Measurements from ENCODE around the gene NRGN.

Gene NRGN

DNA sequence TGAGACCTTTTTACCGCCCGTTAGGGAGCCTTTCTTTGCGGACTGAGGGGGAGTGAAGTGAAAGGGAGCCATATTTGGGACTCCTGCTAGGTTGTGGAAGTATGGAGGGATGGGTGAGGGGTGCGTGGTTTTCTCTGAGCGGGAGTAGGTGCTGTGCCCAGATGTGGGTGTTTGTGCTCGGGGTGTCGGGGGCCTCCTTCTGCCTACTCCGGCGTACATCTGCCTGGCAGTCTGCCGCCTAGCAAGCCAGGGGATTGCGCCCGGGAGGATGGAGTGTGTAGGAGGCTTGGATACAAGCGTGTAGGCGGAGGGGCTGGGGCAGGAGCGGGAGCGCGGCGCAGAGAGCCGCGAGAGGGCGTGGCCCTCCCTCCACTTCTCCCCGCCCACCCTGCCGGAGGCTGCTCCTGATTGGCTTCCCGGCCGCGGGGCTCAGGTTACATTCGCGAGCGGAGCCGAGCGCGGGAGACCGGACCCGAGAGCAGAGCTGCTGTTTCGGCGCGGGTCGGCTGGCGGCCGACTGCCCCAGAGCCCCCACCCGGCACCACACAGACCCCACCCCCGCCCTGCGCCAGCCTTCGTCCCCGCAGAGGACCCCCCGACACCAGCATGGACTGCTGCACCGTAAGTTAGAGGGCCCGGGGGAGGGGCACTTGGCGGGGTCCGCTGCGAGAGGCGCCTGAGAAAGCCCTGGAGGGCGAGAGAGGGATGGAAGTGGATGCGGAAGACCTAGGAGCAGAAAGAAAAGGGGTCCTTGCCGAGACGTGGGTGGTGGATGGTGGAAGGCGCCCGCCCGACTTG is at the start of gene NRGN:
NRGN (plus strand) TSS at position 464 of the 798 bp plus-strand sequence; CDS start at position 607, 143 bp downstream.
- peak; percentile 87 for DNase-seq

DNA sequence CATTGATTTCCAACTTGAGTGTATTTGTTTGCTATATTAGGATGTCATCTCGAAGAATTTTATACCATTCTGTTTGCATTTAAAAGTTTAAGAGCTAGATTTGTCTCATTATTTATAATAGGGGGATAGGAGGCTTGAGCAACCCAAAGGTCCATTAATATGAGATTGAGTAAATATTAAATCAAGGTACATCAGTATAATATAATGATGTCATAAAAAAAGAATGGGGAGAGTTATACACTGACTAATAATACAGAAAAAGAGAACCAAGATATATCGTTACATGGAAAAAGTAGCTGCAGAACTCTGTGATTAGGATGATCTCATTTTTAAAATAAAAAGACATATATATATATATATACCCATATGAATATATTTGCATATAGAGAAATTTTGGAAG is 46.6 kb upstream of the NRGN start:
- DNase-seq, result no peak

DNA sequence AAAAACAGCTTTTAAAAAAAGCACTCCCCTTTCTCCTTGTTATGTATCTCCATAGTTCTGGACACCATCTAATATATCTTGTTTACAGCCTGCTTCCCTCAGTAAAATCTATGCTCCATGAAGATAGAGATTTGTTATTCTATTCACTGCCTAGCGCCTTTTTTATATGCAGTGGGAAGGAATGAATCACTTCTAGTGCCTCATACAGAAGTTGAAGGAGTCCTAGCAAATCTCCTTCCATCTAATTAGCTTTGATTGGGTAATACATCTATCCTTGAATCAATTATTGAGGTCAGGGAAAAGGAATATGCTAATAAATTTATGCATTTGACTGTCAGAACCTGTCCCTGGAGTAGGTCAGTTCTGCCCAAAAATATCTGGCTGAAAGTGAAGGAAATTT is 40.2 kb upstream of the NRGN start:
- no peak for DNase-seq

DNA sequence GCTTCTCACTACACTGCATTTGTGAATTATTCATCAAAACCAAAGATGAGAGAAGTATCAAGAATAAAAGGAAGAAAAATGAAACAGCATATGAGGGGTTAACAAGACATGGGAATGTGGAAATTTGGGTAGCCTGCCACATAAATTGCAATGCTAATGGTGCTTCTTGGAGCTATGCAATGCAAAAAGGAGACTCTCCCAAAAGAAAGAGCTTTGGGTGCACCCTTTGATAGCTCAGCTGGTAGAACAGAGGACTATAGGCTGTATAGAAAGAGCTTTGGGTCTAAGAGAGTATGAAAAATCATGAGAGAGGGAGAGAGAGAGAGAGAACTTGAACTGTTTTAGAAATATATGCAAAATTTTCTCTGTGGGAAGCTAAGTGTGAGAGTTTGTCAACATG is 39.7 kb upstream of the NRGN start:
- no peak for DNase-seq

DNA sequence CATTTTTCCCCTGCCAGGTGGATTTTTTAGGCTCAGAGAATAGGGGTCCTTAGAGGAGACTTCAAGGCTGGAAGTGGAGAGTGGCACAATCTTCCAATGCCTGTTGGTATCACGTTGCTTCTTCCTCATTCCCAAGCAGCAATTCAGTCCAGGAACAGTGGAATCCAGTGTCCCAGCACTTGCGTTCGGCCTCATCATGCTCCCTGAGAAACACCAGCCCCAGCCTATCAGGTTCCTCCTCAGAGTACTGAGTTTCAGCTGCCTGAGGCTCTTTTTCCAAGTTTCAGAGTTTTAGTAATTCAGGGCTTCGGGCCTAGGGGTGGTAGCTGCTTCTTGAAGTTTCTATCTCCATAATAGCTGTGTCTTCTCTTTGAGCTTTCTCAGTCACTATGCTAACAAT is 31.9 kb upstream of the NRGN start:
- no peak for DNase-seq

DNA sequence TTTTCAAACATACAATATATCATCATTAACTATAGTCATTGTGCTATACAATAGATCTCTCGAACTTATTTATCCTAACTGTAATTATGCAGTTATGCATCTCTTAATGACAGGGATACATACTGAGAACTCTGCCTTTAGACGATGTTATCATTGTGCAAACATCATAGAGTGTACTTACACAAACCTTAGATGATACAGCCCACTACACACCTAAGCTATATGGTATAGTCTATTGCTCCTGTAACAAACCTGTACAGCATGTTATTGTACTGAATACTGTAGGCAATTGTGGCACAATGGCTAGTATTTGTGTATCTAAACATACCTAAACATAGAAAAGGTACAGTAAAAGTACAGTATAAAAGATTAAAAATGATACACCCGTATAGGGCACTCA is 27.4 kb upstream of the NRGN start:
- no peak for DNase-seq

DNA sequence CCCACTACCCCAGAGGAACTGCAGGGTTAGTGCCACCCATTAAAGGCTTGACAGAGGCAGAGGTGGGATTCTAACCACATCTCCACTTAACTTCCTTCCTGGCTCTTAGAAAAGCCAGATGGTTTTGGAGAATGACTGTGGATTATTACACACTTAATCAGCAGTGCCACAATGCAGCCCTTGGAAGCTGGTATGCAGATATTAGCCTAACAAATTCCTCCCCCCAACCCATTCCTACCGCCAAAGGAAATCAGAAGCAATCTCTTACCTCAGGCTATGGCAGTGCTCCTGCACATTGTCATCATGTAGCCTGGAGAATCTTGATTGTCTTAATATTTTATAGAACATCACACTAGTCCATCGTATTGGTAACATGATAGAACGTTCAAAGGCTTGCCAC is 23.2 kb upstream of the NRGN start:
- no peak for DNase-seq

DNA sequence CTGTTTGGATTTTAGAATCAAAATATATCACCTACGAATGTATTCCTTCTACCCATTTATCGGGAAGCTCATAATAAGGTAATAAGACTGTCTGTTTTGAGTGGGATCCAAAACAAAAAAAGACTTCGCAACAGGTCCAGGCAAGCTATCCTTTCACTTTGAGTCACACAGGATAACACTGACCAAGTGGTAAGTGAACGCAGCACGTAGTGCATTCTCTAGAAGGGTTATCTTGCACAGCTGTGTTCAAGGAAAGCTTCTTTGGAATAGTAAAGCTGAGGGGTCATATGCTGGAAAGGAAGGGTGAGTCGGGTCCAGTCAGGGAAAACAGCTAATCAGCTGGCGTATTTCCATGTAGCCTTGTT is 22.3 kb upstream of the NRGN start:
- no peak for DNase-seq

DNA sequence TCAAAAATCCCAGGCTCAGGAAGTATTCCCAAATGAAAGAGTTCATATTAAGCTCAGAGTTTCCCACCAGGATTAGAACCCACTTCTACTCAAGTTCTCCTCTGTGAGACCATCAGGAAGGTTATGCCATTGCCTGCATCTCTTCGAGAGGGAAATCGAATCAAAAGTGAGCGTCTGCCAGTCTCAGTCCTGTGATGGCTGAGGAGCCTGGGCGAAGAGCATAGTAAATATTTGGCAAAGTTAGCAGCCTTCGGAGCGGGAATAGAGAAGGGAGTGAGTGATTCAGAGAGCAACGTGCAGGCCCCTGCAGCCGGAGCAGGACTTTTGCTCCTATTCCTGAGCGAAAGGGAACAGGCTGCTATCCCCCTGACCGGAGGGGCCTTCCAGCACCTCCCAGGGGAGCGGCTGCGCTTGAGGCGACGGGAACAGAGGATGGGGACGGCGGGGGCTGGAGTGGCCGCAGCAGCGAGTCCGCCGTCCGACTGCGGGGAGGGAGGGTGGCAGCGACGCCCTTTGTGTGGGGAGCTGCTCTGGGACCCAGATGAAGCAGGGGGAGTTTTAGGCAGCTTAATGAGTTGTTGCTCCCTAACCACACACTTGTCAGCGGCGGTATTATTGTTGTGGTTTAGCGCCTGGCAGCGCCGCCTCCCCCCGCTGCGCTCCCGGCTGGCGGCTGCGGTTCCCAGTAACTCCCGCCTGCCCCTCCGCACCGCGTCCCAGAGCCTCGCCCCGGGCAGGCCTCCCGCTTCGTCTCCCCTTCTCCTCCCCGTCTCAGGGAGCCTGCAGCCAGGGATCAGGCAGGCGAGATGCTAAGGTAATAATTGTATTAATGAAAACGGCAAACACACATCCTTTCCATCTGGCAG is 21.7 kb upstream of the NRGN start:
- DNase-seq, result no peak

DNA sequence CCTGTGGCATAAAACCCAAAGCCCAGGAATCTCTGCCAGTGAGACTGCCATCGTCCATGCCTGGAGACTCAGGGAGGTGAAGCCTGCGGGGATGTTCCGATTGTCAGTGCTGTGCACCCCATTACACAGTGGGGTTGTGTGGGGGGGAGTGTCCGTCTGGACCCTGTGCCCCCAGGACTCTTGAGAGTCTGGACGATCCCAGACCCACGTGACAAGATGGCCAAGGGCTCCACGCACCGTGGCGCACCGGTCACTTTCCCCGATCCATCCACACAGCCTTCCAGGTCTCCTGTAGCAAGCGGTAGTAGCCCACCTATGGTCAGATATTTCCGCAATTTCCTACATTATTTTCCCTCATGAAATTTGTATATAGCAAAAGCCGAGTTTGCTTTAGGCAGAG is 20.9 kb upstream of the NRGN start:
- no peak for DNase-seq

DNA sequence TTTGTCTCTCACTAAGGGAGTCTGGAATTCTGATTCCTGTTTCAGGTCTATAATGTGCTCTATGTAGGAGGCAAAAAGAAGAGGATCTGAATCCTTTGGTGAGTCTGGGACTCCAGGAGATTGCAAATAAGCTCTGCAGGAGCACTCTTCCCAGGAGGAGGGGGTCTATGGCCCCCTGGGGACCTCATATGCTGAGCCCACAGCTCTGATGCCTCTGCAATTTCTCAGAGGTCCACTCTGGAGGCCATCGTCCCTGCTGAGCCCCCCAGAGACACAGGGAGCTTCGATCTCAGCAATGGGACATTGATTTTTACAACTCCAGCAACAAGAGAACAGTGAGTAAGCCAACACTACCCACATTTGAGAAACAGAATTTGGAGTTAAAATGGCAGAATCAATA is 20.2 kb upstream of the NRGN start:
- DNase-seq, result no peak

DNA sequence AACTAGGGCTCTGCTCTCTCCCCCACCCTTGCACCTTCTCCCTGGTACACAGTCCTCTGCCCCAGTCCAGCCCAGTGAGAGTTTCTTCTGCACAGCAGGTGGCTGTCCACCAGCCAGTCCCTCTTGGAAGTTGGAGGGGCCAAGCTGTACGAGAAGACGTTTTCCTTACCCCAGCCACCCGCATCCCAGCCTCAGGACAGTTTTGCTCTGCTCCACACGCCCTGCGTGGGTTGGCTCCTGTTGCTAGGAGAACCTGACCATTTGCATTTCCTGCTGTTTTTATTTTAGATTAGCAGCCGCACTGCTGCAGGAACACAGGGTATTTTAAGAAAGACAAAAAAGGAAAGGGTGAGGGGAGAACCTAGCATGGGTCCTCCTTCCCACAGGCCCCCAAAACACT is 17.6 kb upstream of the NRGN start:
- DNase-seq, result no peak

DNA sequence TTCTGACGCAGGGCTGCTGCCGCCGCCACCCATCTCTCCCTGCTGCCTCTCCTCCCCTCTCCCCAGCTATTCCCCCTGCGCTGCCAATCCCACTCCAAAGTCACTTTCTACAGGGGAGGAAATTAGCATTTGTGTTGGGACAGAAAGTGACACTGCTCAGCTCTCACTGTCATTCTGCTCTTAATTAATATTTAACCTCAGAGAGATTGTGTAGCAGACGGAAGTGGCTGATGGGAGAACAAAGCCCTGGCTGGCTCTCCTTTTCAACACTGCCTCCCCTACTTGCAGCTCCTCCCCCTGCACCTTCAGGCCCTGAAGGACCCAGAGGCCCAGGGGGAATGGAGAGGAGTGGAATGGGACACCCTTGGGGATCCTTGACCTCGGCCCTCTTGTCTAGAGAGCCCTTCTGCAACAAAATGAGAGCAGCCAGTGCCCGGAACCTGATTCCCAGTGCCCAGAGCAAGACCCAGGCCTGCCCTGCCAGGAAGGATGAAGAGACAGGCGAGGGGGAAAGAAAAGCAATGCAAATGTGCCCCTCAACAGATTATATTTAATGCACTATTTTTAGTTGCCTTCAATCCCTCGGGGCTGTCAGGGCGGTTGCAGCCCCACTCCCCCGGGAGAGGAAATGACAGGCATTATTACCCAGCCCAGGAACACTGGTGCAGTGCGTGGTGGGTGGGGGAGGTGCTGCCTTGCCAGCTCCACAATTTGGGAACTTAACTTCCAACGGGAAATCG is 14.6 kb upstream of the NRGN start:
- no peak for DNase-seq

DNA sequence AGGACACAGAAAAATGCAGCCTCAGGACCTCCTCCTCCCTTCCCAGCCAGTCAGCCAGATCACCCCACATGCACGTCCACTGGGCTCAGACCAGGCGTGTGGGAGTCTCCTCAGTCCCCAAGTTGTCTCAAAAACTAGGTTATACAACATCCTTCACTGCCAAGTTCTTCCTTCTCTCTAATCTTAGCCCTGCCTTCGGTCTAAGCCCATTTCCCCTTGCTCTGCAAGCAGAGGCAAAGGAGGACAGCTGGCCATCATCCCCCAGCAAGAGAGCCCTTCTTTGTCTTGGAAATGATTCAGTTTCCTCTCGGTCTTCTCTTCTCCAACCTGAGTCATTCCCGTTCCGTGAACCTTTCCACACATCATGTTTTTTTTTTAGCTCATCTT is 14.0 kb upstream of the NRGN start:
- DNase-seq, result no peak

DNA sequence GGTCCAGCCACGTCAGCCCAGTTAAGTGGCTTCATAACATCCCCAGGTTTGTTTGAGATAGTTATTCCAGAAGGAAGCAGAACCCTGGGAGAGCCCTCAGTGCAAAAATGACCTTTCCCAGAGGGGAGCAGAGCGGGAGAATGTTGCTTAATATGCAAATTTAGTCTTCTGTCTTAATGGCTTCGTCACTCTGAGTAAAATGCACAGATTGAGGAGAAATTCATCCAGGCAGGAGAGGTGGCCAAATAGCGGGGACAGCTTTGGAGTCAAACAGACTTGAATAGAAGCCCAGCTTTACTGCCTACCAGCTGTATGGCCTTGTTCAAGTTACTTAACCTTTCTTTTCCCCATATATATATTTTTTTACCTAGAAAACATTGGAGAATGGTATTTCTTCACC is 12.3 kb upstream of the NRGN start:
- DNase-seq, result no peak

DNA sequence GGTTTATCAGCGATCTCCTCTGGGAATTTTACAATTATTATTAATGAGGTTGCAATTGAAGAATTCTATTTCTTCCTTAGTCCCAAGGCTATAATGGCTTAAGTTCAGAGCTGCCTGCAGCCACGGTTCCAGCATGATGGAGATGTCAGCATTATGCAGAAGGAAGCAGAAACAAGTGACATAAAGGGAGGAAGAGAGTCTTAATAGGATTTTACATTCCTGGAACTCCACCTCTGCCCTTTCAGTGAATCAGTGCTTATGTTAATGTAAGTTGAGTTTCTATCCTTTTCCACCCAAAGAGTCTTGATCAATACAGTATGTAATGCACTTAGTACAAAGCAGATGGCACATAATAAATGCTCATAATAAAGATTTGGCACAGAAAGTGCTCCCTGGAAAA is 11.6 kb upstream of the NRGN start:
- no peak for DNase-seq

DNA sequence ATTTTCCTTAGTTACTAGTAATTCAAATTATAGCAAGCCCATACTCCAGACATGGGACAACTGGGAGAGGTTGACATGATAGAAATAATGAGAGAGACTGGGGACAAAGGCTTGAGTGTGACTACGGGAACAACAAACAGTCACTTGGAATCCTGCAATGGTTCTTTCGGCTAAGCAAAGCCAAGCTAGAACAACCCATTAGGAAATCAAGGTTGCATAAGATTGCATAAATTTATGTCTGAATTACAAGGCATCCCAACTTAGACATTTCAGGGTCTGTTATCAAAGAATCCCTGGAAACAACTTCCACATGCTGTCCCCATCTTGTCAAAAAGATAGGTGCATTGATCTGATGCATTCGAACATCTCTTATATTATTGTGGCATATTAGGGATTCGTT is 10.2 kb upstream of the NRGN start:
- DNase-seq, result no peak

DNA sequence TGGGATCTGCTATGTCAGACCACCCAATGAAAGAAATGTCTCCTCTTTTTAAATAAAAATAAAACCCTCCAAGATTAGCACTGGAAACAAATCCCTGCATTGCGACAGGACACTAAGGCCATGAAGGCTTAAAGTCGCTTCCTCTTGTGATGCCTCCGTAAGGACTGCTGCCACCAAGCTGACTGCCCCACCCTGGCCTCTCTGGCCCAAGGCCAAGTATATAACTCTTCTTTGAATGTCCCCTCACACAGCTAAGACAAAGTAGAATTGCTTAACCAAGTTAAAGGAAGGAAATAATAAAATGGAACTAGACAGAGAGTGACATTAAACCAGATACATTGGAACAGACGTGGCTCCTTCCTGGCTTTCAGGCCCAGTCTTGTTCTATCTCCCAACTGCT is 7.5 kb upstream of the NRGN start:
- DNase-seq, result no peak

DNA sequence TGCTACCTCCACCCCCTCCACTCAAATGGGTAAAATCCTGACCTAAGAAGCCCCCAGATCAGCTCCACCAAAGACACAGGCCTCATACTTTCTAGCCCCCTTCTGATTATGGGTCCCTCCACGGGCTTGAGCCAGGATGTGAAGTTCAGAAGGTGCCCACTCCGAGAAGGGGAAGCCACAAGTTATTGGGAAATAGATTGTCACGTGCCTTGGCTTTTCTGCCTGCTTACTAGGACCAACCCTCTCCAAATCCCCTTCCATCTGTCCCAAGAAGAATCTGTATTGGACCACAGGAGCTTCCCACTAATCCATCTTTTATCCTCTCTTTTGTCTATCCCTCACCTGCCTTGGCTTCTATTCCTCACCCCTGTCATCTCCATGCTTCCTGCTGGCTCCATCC is 3.0 kb upstream of the NRGN start:
- DNase-seq, result no peak

DNA sequence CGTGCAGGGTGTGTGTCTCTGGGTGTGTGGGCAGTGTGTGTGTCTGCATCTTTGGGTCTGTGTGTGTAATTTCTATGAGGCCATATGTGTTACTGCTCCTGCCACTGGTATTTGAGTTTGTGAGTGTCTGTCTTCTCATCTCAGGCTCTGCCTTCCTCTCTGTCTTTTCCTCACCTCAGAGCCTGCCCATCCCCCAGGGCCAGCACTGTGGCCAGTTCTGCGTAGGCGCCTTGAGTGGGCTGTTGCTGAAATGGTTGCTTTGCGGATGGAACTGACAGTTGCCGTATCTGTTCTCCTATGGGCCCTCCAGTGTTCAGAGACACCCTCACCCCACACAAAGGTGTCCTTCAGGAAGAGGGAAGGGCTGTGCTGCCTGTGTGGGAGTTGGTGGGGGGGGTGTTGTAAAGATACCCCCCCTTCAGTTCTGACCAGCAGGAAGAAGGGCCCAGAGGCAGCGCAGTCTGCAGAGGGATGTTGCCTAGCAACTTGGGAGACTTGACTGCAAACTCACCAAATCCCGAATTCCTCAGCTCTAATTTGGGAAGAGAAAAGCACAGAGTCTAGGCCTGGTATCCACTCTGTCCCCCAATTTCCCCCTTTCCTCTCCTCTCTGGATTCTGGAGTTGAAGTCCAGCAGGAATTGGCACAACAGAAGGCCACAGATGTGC is 2.0 kb upstream of the NRGN start:
- DNase-seq, result no peak

DNA sequence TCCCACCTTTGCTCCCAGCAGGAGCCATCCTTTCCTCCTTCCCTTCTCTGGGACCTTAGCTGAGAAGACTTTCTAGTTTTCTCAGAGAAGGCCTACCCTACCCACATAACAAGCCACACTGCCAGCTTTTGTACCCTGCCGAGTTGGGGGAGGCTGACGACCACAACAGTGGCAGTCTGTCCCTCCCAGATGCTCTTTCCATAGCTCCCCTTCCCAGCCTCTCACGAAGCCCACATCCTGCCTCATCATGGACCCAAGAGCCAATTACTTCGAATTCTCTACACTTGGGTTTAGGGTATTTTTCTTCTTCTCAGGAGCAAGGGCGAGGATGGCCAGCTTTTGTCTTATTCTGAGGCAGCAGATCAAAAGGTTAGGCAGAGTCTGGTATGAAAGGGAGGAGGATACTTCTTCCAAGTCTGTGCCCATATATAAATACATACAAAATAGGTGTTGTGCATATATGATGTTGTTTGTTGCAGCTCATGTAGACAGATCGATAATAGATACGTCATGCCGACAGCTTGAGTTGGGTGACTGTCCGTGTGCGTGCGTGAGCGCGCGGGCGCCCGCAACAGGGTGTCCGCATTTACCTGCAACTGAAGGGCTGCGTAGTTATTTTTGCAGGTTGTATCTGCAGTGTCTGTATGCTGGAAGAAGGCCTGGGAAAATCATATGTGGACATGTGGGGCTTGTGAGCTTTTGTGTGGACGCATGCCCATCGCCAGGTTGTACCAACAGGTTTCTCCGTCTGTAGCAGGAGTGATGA is 846 bp upstream of the NRGN start:
- no peak for DNase-seq

DNA sequence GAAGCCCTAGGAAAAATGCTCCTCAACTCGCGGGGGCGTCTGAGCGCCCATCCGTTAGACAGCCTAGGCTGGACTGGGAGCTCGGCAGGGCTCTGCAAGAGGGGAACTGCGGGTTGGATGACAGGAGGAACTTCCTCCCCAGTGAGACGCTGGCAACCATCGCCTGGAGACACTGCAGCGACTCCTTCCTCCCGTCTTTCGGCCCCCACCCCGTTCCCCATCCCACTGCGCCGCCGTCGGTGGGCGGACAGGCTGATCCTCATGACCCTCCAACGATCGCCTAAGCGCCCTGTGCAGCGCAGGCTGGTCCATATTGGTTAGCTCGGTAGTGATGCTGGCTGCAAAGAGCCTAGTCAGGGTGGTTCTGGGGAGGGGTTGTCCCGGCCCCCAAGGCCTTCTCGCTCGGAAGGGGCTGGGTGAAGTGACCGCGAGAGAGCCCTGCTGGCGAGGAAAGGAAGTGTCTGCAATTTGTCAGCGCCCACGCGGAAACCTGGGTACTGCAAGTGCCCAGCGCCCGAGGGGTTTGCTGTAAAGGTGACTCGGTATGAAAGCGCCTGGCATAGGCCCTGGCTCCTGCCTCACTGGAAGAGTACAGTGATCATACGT is 638 bp downstream of the NRGN start:
- DNase-seq, result no peak
